Stimulated activated effector memory CD8-positive, alpha-beta T cell treated with anti-CD3 and anti-CD28 coated beads, Interleukin-12 subunit alpha, Interleukin-12 subunit beta, amount 100 ng/mL, for 72 hours (primary cell): ENCODE results near the gene RILPL2.
"Not testable (repeated sequence)": the region's sequence is repeated elsewhere in the genome, so short reads cannot be mapped to it uniquely, and the experiment has no call there.

ENCODE experiments used
- ATAC-seq: fragments of 150-1000 bp; cut with Tn5 transposase; 2 replicates; pipeline ENCODE4 v1.10.0; 2021
- DNase-seq, 2 donors: peaks; one replicate each; pipeline ENCODE4 v3.0.0; 2021 to 2022; ENCODE audit warnings: low spot score in 2 of 2
- H3K27ac Mint-ChIP-seq: one replicate; pipeline ENCODE4 v1.8.0; 2022; ENCODE audit warnings: mild to moderate bottlenecking, mixed read lengths
- H3K36me3 Mint-ChIP-seq: one replicate; pipeline ENCODE4 v1.8.0; 2022; ENCODE audit warnings: mild to moderate bottlenecking, mixed read lengths
- H3K4me1 Mint-ChIP-seq: one replicate; pipeline ENCODE4 v1.8.0; 2022; ENCODE audit warnings: mixed read lengths
- H3K4me3 Mint-ChIP-seq: one replicate; pipeline ENCODE4 v1.8.0; 2022; ENCODE audit warnings: mild to moderate bottlenecking, mixed read lengths
- H3K9me3 Mint-ChIP-seq: one replicate; pipeline ENCODE4 v1.8.0; 2022; ENCODE audit warnings: mixed read lengths

RILPL2 gene

DNA sequence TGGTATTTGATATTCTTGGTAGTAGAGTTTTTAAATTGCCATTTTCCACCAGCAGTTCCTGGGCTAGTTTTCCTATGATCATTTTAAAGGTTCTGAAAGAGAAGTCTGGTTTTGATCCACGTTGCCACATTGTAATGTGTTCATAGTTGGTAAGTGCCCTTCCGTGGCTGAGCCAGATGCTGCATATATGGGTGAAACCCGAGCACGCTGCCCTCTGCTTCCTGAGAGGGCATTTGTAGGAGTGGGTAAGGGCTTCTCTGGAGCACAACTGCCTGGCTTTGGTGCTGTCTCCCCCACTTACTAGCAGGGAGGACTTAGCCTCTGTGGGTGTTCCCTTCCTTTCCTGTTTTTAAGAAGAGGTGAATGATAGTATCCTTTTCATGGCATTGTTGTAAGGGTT lies 28.6 kb upstream of the RILPL2 start:
- no peak for ATAC-seq
- H3K4me1 Mint-ChIP-seq, result peaks cover 22% of the 10 kb centered on the region
- no peaks in the 10 kb centered on the region for H3K9me3 Mint-ChIP-seq
- no peak overlapping the region for H3K4me3 Mint-ChIP-seq
- H3K36me3 Mint-ChIP-seq, result peaks cover 92% of the 10 kb centered on the region
- no peak overlapping the region for H3K27ac Mint-ChIP-seq
- no peak for DNase-seq

DNA sequence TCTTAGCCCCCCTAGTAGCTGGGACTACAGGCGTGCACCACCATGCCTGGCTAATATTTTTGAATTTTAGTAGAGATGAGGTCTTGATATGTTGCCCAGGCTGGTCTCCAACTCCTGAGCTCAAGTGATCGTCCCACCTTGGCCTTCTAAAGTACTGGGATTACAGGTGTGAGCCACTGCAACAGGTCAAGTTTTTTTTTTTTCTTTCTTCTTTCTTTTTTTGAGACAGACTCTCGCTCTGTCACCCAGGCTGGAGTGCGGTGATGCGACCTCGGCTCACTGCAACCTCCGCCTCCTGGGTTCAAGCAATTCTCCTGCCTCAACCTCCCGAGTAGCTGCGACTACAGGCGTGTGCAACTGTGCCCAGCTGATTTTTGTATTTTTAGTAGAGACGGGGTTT lies 26.7 kb upstream of the RILPL2 start:
- not testable (repeated sequence) for DNase-seq, H3K4me3 Mint-ChIP-seq, H3K9me3 Mint-ChIP-seq, ATAC-seq
- peaks cover 32% of the 10 kb centered on the region for H3K4me1 Mint-ChIP-seq
- peaks cover 94% of the 10 kb centered on the region for H3K36me3 Mint-ChIP-seq
- peak overlapping the region; percentile 23 for H3K27ac Mint-ChIP-seq

- ATAC-seq (peak; percentile 84), DNase-seq (peak; percentile 72 to 91)
- Mint-ChIP-seq H3K36me3 (peaks cover 61% of the 10 kb centered on the region), H3K4me1 (peaks cover 24% of the 10 kb centered on the region), H3K27ac (peak within 1 kb of the TSS; percentile 100), H3K4me3 (peak within 1 kb of the TSS; percentile 99), H3K9me3 (no peaks in the 10 kb centered on the region)
These were observed 21.7 kb upstream of the RILPL2 start, which contains the start of gene SNRNP35 for GRCh38 chr12:123457980-123458779. TSS of gene SNRNP35 (plus strand) at chr12:123458139. CDS start at chr12:123465541, 7,402 bp downstream.

DNA sequence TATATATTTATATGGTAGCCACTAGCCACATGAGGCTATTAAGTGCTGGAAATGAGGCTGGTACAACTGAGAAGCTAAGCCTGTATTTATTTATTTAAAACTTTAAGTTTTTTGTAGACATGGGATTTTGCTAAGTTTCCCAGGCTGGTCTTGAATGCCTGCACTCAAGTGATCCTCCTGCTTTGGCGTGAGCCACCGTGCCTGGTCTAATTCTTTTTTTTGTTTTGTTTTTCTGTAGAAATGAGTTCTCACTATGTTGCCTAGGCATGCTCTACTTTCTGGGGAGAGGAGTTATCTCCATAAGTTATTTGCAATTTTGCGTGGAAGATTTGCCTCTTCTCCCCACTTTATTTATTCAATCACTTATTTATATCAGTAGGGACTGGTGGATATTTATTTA lies 16.7 kb upstream of the RILPL2 start:
- H3K4me1 Mint-ChIP-seq, result peaks cover 16% of the 10 kb centered on the region
- DNase-seq (no peak), ATAC-seq (no peak)
- no peaks in the 10 kb centered on the region for H3K9me3 Mint-ChIP-seq
- H3K27ac Mint-ChIP-seq, result no peak overlapping the region
- peaks cover 25% of the 10 kb centered on the region for H3K36me3 Mint-ChIP-seq
- H3K4me3 Mint-ChIP-seq, result no peak overlapping the region

GRCh38 chr12:123452276-123452550 lies 15.7 kb upstream of the RILPL2 start:
- peak in 1 of 2 donors; percentile 52 for DNase-seq
- Mint-ChIP-seq H3K4me1 (peaks cover 18% of the 10 kb centered on the region), H3K36me3 (peaks cover 18% of the 10 kb centered on the region)
- H3K9me3 Mint-ChIP-seq, H3K27ac Mint-ChIP-seq, H3K4me3 Mint-ChIP-seq: not testable (repeated sequence)
- ATAC-seq, result peak; percentile 9

GRCh38 chr12:123450636-123451035 lies 14.2 kb upstream of the RILPL2 start:
- H3K4me1 Mint-ChIP-seq, result peaks cover 18% of the 10 kb centered on the region
- no peak for DNase-seq
- no peak for ATAC-seq
- H3K9me3 Mint-ChIP-seq, result no peaks in the 10 kb centered on the region
- no peak overlapping the region for H3K27ac Mint-ChIP-seq
- peaks cover 12% of the 10 kb centered on the region for H3K36me3 Mint-ChIP-seq
- no peak overlapping the region for H3K4me3 Mint-ChIP-seq

DNA sequence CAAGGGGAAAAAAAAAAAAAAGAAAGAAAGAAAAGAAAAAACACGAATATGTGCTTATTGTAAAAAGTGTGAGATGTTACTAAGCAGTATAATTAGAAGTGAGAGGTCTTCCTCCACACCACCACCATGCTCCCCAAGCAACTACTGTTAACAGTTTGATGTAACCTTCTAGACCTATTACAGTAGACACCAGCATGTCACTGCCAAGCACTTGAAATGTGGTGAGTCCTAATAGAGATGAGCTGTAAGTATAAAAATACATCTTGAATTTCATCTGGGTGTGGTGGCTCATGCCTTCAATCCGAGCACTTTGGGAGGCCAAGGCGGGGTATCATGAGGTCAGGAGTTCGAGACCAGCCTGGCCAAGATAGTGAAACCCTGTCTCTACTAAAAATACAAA lies 13.4 kb upstream of the RILPL2 start:
- H3K4me3 Mint-ChIP-seq, result no peak overlapping the region
- peaks cover 12% of the 10 kb centered on the region for H3K36me3 Mint-ChIP-seq
- DNase-seq, result no peak
- peak overlapping the region; percentile 9 for H3K27ac Mint-ChIP-seq
- H3K9me3 Mint-ChIP-seq, result no peaks in the 10 kb centered on the region
- ATAC-seq, result no peak
- H3K4me1 Mint-ChIP-seq, result peaks cover 18% of the 10 kb centered on the region

DNA sequence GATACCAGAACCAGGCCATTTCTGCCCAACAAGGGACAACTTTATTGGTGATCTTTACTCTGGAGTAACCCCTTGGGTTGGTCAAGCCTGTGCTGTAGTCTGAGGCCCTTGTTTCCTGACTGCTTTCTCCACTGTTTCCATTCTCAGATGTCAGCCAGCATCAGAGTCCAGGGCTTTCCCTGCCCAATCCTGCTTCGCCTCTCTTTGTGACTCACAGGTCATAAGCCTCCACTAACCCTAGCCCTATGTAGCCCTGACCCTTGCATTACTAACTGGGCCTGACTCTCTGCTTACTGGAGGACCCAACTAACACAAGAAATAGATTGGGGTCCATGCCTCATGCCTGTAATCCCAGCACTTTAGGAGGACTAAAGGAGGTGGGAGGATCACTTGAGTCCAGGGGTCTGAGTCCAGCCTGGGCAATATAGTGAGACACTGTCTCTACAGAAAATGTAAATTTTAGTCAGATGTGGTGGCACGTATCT lies 12.8 kb upstream of the RILPL2 start:
- peaks cover 12% of the 10 kb centered on the region for H3K36me3 Mint-ChIP-seq
- H3K4me1 Mint-ChIP-seq, result peaks cover 18% of the 10 kb centered on the region
- DNase-seq (peak in 1 of 2 donors; percentile 51), ATAC-seq (no peak)
- H3K4me3 Mint-ChIP-seq, result peak overlapping the region; percentile 79
- H3K9me3 Mint-ChIP-seq, result no peaks in the 10 kb centered on the region
- H3K27ac Mint-ChIP-seq, result peak overlapping the region; percentile 9

DNA sequence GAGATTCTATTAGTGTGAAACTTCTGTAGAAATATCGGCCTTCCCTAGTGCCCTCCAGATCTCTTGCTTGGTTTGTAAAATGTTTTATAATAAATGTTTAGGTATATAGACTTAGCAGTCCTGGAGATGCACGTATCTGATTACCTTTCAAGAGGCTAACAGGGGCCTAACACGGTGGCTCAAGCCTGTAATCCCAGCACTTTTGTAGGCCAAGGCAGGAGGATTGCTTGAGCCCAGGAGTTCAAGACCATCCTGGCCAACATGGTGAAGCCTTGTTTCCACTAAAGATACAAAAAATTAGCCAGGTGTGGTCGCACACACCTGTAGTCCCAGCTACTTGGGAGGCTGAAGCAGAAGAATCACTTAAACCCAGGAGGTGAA lies 9.8 kb upstream of the RILPL2 start:
- Mint-ChIP-seq H3K9me3 (no peaks in the 10 kb centered on the region), H3K4me3 (no peak overlapping the region), H3K4me1 (peaks cover 18% of the 10 kb centered on the region), H3K36me3 (no peaks in the 10 kb centered on the region), H3K27ac (peak overlapping the region; percentile 43)
- no peak for DNase-seq
- no peak for ATAC-seq

DNA sequence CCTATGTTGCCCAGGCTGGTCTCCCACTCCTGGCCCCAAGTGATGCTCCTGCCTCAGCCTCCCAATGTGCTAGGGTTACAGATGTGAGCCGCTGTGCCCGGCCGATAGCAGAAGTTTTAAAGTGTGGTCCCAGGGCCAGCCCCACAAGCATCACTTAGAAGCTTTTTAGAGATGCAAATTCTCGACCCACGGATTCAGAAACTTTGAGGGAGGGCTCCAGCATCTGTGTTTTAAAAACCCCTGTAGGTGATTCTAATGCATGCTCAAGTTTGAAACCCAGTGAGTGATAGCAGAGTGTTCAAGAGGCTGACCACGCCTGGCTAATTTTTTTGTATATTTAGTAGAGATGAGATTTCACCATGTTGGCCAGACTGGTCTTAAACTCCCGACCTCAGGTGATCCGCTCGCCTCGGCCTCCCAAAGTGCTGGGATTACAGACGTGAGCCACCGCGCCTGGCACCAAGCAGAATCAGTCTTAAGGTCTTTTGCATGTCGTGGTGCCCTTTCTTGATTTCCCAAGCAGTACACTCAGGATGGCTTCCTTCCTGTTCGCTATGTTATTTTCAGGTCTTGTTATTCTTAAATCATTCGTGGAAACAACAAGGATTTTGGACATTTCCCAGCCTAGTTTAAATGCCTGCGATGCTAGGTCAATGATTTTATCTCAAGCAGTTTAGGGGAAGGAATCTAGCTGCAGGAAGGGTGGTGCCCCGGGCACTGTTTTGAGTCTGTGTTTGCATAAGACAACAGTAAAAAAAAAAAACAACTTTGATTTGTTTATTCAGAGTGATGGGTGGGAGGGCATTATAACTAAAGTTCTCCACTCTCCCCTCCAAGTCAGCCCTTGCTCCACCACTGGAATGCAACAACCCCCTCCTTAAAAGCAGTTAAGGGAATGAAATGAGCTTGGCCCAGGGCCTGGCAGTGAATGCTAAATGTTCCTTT lies 9.2 kb upstream of the RILPL2 start:
- Mint-ChIP-seq H3K27ac (peak overlapping the region; percentile 43), H3K4me3 (no peak overlapping the region), H3K36me3 (no peaks in the 10 kb centered on the region), H3K4me1 (peaks cover 18% of the 10 kb centered on the region), H3K9me3 (no peaks in the 10 kb centered on the region)
- ATAC-seq, result no peak
- no peak for DNase-seq

- ATAC-seq (no peak), DNase-seq (no peak)
- no peak overlapping the region for H3K27ac Mint-ChIP-seq
- no peaks in the 10 kb centered on the region for H3K36me3 Mint-ChIP-seq
- peaks cover 13% of the 10 kb centered on the region for H3K4me1 Mint-ChIP-seq
- H3K4me3 Mint-ChIP-seq, result no peak overlapping the region
- no peaks in the 10 kb centered on the region for H3K9me3 Mint-ChIP-seq
These were observed 7.9 kb upstream of the RILPL2 start for GRCh38 chr12:123444092-123445026.

- no peaks in the 10 kb centered on the region for H3K36me3 Mint-ChIP-seq
- no peak for ATAC-seq
- H3K27ac Mint-ChIP-seq, result no peak overlapping the region
- no peaks in the 10 kb centered on the region for H3K9me3 Mint-ChIP-seq
- H3K4me1 Mint-ChIP-seq, result no peaks in the 10 kb centered on the region
- DNase-seq, result no peak
- H3K4me3 Mint-ChIP-seq, result no peak overlapping the region
These were observed 6.3 kb upstream of the RILPL2 start for GRCh38 chr12:123442774-123443173.

- Mint-ChIP-seq H3K27ac (peak overlapping the region; percentile 14), H3K9me3 (no peaks in the 10 kb centered on the region), H3K36me3 (no peaks in the 10 kb centered on the region), H3K4me3 (no peak overlapping the region), H3K4me1 (peaks cover 7% of the 10 kb centered on the region)
- ATAC-seq, result no peak
- DNase-seq, result no peak
These were observed 5.2 kb upstream of the RILPL2 start for GRCh38 chr12:123441523-123442164.

DNA sequence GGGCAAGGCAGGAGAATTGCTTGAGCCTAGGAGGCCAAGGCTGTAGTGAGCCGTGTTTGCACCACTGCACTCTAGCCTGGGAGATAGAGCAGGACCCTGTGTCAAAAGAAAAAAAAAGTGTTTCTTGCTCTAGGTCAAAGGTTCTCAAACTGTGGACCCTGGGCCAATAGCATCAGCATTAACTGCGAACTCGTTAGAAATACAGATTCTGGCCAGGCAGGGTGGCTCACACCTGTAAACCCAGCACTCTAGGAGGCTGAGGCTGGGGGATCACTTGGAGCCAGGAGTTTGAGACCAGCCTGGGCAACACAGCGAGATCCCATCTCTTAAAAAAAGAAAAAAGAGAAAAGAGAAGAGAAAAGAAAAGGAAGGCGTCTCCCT lies 858 bp downstream of the RILPL2 start:
- Mint-ChIP-seq H3K36me3 (peaks cover 32% of the 10 kb centered on the region), H3K9me3 (no peaks in the 10 kb centered on the region), H3K27ac (peak overlapping the region; percentile 97), H3K4me1 (peaks cover 50% of the 10 kb centered on the region), H3K4me3 (peak overlapping the region; percentile 98)
- ATAC-seq, result no peak
- DNase-seq, result peak in 1 of 2 donors; percentile 54
